NCI-H2081 treated with DMSO at 0.1 percent for 48 hours (cell line): ENCODE results near the gene DHRS9.
"Not testable (repeated sequence)": the region's sequence is repeated elsewhere in the genome, so short reads cannot be mapped to it uniquely, and the experiment has no call there.

Experiments
- DNase-seq: peaks from one replicate; lab custom pipeline; 2025; lab: John Stamatoyannopoulos, UW

DHRS9 gene

GRCh38 chr2:169136428-169136827 lies 67.1 kb downstream of the DHRS9 start:
- not testable (repeated sequence) for DNase-seq

- DNase-seq, result no peak
These were observed 67.6 kb downstream of the DHRS9 start for GRCh38 chr2:169136885-169137534.

- no peak for DNase-seq
These were observed 68.6 kb downstream of the DHRS9 start for GRCh38 chr2:169137924-169138323.

GRCh38 chr2:169139145-169139544 lies 69.8 kb downstream of the DHRS9 start:
- no peak for DNase-seq

GRCh38 chr2:169139993-169140767 lies 70.8 kb downstream of the DHRS9 start:
- no peak for DNase-seq

- DNase-seq, result peak; percentile 3
These were observed 72.5 kb downstream of the DHRS9 start for GRCh38 chr2:169141713-169142352.

GRCh38 chr2:169143998-169144397 lies 74.6 kb downstream of the DHRS9 start:
- no peak for DNase-seq
